CD4-positive, alpha-beta T cell treated with Interleukin-2 at 100 ng/mL for 4 hours (primary cell): ENCODE results near the gene STK32A.

Experiments
- DNase-seq: peaks from one replicate; pipeline ENCODE4 v3.0.0-alpha.2; 2020; ENCODE audit warnings: low spot score

The STK32A gene

DNA sequence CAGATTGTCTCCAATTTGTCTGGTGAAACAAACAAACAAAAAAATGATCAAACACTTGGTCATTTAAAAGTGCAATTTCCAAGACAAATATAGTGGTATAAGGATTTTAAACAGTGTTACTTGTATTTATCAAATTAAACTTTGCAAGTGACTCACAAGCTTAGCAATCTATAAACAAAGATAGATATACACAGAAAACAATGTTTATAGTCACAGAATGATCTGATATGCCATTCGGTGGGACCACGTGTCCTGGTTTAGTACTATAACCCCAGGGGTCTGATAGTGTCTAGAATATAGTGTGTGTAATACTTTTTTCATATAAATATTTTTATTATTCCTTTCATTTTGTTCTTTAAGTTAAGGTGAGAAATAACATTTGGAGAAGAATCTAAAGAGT, 183.8 kb downstream of the STK32A start:
- DNase-seq = no peak

DNA sequence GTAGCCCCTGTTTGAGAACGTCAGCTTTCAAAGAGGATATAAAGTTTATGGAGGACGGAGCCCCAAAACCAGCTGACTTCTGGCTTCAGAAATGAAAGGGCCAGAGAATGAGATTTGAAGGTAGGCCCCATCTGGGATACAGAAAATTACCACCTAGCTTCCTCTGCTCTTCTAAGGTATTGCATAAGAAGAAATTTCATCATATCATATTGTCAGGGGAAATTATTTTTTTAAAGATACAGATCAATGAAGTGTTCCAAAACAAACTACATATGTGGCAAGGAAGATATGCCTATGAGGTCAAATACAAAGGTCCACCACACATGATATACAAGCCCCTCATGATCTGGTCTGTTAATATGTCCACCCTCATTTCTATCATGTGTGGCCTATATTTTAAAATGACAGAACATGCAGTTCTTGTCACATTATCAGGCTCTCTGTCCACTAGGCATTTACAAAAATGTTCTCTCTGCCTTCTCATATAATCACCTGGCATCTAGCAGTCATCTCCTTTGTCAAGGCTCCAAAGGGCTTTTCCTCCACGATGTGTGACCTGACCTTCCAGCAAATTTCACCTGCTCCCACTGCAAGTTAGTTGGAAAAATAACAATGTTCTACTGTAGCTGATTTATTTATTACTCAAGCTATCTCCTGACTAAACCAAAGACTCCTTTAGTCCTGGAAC, 192.0 kb downstream of the STK32A start:
- no peak for DNase-seq

DNA sequence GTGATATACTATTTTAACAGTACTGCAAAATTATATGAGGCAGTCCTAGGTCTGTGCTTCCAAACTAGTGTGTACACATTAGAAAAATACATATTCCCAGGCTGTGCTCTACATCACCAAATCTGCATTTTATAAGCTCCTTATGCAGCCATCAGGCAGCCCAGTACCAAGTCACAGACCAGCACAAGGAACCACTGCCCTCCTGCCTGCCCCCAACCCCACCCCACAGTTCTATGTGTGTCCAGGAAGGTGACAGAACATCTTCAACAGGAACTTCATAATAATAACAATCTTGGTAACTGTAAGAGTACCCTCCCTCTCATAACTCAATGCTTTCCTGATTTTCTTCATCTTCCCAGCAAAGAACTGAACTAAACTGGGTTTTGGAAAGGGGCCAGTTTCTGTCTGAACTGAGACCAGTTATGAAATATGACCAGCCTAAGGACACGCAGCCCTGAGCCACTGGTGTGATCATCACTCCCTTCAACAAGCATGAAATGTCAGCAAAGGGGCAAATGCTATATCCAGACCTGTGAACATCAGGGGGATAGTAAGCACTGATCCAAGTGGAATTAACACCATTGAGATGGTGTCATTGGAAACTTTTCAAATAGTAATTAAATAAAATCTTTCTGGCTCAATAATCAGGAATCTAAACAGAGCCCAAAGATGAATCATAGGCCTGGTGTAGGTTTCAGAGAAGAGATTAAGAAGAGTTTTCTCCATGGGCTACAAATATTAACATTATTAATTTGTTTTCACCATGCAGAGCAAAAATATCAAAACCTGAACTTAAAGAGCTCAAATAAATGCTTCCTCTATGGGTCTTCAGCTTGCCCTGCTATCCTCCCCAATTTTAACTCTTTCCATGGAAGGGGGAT, 192.9 kb downstream of the STK32A start:
- DNase-seq = no peak

DNA sequence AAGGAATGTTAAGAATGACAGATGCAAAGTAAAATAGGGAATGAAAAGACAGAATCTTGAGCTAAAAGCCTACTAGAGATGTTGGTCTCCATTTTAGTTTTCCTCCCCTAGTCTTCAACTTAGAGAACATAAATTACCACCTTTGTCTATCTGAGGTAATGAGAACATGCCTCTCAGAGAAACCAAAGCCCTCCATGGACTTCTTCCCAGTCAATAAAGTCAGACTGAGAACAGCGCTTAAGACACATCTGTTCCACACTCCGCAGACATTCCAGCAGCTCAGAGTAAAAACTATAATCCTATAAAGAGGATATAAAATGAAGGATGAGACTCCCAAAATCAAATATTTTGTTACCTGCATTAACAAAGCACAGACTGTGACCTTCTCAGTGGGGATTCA, 195.8 kb downstream of the STK32A start:
- DNase-seq = no peak

DNA sequence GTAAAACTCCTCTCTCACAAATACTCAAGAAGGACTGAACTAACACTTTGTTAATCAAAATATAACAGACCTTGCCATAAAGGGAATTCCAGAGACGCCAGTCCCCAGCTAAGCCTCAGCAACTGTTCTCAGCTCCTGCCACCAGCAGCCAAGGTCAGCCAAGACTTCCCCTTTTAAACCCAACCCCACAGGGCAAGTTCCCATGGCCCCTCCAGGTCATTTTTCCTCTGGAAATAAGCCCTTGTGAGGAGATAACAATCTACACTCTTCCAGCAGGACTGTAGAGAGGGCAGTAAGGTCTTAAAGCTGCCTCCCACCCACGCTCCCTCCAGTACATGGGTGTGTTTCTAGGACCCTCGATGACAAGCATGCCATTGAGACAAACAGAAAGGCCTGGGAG, 196.8 kb downstream of the STK32A start:
- DNase-seq = no peak

DNA sequence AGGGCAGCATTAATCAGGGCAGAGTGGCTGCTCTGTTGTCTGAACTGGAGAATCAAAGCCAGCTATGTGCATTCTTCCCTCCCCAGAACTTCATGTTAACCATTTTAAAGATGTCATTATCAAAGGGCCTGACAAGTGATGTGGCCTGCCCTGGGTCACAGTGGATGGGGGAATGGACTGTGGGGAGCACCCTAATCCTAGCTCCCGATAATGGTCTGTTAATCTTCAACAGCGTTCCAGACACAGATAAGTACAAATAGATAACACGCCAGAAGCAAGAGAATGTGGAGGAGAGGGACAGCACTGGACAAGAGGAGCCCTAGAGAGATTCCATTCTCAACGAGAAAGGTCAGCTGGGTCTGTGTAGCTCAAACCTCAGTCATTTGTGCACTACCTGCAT, 197.5 kb downstream of the STK32A start:
- DNase-seq = no peak

DNA sequence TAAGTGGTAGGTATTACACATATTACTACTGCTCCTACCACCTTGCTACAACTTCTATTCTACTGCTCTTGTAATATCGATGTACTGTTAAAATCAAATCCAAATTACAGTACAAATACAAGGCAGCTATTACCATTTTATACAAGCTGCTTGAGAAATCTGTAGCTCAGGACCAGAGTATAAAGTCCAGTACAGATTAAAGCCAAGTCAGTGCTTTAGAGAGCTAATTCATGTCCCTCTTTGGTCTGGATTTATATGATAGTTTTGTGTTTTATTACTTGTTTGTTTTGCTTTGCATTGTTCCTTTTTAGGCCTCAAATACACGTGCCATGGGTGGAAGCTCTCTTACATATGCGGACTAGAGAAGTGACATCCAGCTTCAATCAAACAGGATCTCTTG, 199.2 kb downstream of the STK32A start:
- no peak for DNase-seq

DNA sequence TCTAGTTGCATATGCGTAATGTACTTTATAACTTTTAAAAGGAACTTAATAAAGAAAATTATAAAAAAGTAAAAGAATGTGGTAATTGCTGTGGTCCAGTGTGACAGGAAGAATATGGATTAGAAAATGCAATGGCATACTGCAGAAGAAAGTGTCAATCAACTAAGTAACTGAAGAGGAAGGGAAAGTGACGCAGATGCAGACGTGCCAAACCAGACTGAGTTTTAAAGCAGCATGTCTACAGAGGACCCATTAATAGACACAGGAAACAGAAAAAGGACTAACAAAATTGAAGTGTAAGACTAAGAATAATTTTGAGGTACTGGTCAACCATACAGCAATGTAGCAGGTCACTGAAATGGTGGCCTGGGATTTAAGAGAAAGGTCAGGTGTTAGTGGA, 201.8 kb downstream of the STK32A start:
- no peak for DNase-seq

DNA sequence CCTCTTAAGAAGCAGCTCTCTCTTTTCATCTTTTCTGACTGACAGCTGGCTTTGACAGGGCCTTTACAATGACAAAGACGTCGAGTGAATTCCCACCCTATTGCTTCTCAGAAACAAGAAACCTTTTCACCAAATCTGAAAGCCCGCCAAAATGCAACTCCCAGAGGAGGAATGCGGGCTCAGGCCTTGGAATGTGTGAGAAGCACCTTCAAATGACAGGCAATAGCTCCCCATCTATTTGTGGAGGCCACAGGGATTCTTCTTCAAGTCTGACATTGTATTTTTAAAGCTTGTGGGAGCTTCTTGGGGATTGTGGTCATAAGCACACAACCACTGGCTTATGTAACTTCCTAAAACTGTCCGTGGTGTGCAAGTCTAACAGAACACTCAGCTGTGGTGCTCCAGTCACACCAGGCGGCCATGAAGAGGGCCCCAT, 202.4 kb downstream of the STK32A start:
- DNase-seq = no peak
